Measurements from ENCODE around the gene STAG1.
"Not testable (repeated sequence)": the region's sequence is repeated elsewhere in the genome, so short reads cannot be mapped to it uniquely, and the experiment has no call there.

Gene STAG1

DNA sequence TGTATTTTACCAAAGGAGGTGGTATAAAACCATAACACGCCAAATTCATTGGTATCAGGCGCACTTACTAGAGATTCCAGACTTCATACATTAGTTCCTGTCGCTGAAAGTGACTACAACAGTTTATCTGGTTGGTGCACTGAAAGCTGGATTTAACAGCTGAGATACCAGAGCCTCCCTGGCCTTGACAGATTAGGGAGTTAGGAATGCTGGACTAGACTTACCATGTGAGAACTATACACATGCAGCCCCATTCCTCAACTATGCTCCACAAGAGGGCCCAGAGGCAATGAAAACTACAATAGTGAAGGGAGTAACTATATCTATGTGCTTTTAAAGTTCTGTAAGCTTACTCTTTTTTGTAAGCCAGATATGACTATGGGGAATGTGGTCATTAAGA is 174.4 kb downstream of the STAG1 start:
- no peak for DNase-seq

DNA sequence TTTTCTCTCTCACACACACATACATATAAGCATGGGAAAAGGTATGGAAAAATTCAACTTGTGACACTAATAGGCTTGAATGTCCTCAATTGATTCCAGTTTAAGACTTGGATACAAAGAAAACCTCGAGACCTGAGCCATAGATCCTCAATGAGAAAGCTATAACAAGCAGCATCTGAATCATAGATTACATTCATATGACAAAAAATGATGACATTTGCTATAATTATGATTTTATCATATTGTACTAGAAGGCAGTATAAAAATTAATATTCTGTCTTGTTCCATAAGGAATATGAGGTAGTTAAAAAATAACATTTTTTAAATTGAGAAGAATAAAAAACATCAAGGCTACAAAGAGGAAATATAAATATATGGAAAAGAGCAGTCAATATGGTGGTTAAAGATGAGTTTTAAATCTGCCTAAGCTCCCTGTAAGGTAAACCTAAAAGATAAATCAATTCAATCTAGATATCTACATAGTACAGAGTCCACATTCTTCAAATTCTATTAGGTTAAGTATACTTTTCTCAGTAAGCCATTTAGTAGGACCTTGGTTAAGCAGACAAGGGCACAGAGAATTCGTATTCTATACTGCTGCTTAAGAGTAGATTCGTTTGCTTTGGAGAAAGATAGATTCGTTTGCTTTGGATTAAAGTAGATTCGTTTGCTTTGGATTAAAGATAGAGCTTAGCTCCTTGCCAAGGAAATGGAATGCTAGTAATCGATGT is 175.7 kb downstream of the STAG1 start:
- DNase-seq, result no peak

DNA sequence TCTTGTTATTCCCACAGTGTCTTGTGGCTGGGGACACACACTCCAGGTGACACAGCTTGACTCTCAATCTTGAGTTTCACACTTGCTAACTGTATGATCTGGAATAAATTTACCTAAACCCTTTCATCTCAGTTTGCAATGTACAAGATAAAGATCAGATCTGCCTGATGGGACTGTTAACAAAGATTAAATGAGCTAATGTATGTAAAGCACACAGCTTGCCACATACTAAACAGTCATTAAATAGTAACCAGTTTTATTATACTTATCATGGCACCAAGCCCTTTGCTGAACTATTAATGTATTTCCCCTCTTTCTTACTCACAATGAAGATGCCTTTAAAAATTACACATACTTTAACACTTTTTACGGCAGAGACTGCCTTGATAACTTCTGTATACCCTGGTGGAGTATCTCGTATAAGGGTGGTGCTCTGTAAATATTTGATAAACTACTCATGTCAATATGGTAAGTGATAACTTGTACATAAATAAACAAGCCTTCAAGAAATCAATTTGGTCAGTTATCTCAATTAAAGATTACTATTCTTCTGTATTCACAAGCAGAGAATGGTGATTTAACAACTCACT is 184.5 kb downstream of the STAG1 start:
- DNase-seq, result no peak

DNA sequence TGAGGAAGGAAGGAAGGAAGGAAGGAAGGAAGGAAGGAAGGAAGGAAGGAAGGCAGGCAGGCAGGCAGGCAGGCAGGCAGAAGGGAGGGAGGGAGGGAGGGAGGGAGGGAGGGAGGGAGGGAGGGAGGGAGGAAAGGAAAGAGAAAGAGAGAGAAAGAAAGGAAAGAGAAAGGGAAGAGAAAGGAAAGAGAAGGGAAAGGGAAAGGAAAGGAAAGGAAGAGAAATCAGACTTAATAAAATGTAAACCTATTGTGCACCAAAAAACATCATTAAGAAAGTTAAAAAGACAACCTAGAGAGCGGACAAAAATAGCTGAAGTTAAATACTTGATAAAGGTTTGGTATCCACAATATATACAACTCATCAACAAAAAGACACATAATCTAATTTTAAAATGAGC is 187.2 kb downstream of the STAG1 start:
- DNase-seq, result not testable (repeated sequence)

DNA sequence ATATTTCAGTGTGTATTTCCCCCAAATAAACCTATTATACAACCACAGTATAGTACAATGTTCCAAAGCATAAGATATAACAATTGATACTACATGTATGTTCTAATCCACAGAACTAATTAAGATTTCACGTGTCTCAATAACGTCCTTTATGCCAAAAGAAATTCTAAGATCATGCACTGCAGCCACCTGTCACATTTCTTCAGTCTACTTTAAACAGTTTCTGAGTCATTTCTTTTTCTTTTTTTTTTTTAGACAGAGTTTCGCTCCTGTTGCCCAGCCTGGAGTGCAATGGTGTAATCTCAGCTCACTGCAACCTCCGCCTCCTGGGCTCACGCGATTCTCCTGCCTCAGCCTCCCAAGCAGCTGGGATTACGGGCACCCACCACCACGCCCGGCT is 190.2 kb downstream of the STAG1 start:
- DNase-seq, result no peak

DNA sequence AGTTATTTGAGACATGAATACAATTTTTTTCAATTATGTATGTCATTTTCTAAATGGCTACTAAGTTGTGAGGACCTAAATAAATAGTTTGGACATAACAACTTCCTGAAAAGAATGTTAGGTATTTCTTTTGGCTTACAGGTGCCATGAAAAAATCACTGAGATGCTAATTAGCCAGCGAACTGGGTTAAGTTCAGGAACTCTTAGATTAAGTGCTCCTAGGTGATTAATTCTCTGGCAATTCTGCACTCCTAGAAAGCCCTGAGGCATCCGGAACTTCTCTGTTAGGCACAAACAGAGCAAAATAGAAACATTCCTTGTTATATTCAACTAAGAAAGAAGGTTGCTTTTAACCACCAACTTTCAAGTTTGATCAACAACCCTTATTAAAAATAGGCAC is 192.3 kb downstream of the STAG1 start:
- no peak for DNase-seq

DNA sequence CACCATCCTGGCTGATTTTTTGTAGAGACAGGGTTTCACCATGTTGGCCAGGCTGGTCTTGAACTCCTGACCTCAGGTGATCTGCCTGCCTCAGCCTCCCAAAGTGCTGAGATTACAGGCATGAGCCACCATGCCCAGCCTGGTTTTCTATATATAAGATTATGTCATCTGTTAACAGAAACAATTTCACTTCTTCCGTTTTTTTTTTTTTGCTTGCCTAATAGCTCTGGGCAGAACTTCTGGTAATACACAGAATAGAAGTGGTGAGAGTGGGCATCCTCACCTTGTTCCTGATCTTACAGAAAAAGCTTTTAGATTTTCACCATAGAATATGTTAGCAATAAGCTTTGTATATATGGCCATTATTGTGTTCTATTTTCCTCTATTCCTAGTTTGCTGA is 202.7 kb downstream of the STAG1 start:
- not testable (repeated sequence) for DNase-seq

DNA sequence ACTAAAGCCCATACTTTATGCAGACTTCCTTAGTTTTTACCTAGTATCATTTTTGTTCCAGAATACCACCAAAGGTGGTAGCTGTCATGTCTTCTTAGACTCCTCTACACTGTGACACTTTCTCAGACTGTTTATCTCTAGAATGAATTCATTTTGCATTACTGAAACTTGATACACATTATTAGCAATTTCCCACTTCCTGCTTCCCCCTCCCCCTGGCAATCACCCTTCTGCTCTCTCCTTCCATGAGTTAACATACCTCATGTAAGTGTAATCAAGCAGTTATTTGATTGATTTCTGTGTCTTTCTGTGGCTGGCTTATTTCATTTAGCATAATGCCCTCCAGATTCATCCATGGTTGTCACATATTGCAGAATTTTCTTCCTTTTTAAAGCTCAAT is 204.9 kb downstream of the STAG1 start:
- DNase-seq, result no peak

DNA sequence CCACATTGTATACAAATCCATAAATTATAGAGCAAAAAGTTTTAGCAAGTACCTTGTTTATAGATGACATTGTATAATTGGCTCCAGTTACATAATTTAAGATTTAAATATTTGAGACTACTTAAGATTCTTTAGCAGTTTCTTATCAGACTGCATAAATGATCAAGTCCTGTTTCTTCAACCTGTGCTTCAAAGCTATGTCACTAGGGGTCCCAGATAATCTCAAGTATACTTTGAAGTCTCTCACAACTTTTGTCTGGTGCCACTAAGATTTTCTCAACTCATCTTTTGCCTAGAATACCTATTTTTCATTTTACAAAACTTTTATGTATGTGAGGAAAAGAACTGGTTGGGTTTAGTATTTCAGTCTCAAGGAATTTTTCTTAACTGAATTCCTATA is 205.5 kb downstream of the STAG1 start:
- no peak for DNase-seq

DNA sequence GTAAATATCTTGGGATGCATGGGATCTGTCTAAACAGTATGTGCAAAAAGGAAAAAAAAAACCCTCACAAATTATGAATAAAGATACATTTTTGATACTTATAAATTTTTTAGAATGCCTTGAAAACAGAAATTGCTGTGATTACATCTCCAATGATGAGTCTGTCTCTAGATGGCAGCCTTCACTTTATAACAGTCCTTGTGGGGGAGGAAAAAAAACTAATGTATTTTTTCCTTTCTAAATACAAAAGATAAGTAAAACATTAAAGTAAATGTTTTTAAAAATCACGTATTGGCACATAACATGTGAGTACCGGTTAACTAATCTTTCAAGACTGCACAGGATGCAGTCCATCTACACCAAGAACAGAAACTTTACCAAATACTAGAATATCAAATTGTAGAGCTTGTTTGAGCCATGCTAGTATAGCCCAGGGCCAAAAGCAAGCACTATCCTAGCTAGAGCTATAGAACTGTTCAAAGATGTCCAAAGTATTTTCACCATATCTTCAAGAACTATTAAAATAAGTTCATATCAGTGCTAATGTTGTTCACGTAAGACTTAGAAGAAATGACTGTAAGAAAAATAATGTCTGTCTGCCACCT is 206.4 kb downstream of the STAG1 start:
- no peak for DNase-seq

DNA sequence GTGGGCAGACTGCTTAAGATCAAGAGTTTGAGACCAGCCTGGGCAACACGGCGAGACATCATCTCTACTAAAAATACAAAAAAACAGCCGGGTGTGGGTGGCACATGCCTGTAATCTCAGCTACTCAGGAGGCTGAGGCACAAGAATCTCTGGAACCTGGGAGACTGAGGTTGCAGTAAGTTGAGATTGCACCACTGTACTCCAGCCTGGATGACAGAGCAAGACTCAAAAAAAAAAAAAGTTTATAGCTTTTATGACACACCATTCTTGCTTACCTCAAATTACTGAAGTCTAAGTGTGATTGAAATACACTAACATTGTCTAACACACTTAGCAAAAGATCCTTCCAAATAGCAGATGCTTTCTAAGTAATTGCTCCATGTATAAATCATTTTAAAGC is 207.6 kb downstream of the STAG1 start:
- DNase-seq, result no peak

DNA sequence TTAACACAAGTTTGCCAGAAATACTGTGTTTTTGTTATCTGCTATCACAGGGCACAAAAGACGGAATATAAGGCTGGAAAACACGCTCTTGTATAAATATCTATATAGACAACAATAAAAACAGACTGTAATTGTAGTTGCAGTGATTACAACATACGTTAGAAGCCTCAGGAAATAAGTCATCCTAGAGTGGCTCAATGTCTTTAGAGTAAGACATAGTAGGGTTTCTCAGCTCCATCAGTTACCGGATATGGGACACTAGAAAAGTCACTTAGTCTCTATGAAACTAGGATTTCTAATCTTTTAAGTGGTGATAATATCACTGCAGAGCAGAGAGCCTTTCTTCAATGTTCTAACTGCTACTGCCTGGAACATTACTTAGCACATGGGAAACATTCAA is 208.8 kb downstream of the STAG1 start:
- DNase-seq, result no peak

DNA sequence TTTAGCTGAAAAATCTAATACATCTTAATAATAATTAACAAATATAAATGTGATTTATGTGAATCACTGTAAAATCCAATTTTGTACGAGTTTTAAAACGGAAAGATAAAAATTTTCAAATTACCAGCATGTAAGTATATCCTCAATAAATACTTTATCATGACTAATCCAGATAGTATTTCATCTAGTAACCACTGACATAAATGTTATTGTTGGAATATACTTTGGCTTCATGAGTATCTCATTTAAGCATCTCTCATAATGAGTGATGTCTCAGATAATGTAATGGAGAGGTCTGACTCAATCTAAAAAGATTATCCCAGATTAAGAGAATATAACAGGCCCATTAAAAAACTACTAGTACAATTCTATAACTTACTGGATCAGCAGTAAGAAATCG is 216.3 kb downstream of the STAG1 start:
- no peak for DNase-seq

DNA sequence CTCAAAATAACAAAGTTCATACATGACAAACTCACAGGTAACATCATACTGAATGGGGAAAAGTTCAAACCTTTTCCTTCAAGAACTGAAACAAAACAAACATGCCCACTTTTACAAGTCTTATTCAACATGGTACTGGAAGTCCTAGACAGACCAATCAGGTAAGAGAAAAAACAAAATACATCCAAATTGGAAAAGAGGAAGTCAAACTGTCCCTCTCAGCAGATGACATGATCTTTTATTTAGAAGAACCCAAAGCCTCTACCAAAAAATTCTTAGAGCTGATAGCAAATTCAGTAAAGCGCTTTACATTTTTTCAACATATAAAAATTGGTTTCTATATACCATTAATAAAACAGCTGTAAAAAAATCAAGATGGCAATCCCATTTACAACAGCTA is 219.4 kb downstream of the STAG1 start:
- no peak for DNase-seq

DNA sequence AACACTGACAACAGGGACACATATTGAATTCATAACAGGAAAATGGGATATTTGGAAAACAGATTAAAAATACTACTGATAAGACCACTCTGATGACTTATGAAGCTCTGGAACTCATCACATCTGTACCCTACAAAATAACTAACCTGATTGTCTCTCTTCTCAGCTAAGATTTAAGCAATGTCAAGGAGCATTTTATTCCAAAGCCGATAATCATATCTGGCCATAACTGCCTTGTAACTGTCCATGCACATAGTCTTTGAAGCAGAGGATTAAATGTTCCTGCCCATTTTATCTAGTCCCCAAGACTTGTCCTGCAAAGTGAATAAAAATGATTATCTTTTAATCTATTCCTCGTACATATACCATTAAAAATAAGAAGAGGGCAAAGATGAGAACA is 234.1 kb downstream of the STAG1 start:
- no peak for DNase-seq

DNA sequence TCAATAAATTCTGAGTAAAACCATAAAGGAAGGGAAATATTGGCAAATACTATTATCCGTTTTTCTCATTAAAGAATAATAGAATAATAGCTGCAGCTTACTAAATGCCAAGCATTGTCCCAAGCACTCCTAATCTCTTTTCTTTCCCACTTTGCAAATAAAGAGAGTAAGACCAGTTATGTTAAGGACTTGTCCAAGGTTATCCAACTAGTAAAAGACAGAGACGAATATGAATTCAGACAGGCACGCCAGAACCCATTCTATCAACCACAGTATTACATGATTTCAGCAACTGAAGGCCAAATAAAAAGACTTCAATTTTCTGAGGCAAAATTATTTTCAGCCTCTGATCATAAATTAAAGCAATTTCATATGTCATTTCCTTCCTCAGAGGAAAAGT is 235.5 kb downstream of the STAG1 start:
- DNase-seq, result no peak

DNA sequence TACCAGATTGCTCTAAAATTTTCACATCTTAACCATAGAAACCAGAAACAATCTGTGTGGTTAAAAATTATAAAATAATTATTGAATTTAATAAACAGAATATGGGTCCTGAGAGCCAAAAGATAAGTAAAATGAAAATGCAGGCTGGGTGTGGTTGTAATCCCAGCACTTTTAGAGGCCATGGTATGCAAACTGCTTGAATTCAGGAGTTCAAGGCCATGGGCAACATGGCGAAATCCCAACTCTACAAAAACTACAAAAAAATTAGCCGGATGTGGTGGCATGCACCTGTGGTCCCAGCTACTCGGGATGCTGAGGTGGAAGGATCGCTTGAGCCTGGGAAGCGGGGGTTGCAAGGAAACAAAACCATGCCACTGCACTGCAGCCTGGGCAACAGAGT is 236.1 kb downstream of the STAG1 start:
- DNase-seq, result no peak

DNA sequence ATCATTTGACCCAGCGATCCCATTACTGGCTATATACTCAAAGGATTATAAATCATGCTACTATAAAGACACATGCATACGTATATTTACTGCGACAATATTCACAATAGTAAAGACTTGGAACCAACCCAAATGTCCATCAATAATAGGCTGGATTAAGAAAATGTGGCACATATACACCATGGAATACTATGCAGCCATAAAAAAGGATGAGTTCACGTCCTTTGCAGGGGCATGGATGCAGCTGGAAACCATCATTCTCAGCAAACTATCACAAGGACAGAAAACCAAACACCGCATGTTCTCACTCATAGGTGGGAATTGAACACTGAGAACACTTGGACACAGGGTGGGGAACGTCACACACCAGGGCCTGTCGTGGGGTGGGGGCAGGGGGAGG is 237.6 kb downstream of the STAG1 start:
- DNase-seq, result not testable (repeated sequence)

DNA sequence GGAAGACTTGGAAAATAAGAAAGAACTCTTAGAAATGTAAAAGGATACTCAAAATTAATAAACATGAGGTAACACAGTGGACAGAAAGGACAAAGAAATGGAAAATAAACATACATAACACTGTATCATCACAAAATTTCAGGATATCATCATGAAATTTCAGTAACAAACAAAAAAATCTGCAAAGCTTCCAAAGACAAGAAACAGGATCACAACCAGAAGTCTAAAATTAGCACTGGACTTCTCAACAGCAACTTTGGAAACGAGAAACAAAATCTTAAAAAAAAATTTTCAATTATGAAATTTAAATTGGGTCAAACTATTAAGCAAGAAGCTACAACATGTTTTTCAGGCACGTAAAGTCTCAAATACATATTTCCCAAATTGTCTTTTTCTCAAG is 238.8 kb downstream of the STAG1 start:
- no peak for DNase-seq

DNA sequence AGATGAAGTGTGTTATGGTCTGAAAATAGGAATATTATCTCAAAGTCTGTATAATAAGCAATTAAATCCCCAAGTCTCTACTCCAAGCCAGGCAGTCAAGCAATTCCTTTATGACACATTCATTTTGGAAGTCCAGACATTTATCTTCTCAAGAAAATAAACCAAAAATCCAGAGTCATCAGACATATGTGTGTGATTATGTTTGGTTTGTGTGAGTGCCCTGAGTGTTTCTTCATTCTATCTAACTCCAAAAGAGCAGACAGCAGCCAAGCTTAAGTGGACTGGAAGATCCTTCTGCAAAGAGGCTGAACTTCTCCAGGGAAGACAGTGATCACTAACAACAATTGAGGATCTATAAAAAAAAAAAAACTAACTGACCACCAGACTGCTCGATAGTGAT is 239.8 kb downstream of the STAG1 start:
- DNase-seq, result no peak

DNA sequence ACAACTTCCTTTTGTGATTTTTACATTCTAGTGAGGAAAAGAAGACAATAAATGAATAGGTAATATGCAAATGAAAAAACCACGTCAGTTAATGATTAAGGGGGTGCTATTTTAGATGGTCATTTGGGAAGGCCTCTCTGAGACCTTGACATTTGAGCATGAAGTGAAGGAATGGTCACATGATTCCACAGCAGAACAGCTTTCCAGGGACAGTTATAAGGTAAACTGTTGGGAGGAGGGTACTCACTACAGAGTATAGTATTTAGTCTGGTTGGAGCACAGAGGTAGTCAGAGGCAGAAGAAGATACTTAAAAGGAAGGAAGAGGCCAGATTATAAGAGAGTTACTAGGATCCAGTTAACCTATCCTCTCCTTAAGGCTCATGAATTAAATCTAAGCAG is 246.5 kb downstream of the STAG1 start:
- DNase-seq, result no peak

DNA sequence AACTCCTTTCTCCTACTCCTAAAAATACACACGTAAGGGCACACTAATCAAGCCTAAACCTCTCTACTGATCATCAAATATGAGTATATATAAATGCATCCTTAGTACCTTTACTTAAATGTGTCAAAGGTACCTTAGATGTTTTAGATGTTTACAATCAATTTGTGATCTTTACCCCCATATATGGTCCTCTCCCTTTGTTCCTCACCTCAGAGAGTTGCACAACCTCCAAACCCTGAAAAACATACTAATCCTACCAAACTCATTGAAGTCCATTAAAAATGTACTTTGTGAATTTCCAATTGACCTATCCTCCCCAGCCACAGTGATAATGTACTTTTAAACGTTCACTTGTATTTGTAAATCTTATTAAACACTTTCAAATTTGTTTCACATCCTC is 249.1 kb downstream of the STAG1 start:
- no peak for DNase-seq

DNA sequence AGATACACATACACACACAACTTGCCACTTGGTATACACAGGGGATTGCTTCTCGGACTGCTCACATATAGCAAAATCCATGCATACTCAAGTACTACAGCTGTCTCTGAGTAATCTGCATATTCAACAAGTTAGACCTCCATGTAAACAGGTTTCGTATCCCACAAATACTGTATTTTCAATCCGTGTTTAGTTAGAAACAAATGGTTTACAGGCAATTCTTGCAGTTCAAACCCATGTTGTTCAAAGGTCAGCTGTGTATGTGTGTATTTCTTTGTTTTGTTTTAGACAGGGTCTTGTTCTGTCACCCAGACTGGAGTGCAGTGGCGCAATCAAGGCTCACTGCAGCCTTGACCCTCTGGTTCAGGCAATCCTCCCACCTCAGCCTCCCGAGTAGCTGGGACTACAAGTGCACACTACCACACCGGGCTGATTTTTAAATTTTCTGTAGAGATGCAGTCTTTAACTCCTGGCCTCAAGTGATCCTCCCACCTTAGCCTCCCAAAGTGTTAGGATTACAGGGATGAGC is 253.2 kb downstream of the STAG1 start:
- no peak for DNase-seq

DNA sequence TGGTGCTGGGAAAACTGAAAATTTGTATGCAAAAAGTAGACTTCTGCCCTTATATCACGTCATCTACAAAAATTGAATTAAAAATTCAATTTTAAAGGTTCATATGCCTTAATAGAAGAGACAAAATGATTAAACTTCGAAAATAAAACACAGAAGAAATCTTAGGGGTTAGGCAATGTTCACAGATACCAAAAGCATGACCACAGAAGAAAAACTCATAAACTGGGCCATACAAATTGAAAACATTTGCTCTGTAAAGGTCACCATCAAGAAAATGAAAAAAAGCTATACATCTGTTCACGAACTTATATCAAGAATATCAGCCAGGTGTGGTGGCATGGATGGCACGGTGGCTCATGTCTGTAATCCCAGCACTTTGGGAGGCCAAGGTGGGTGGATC is 257.0 kb downstream of the STAG1 start:
- DNase-seq, result no peak

Measured in CD4-positive, alpha-beta T cell treated with Interleukin-15 for 1 hour (primary cell).